HG02852 (cell line): ENCODE results near the gene YOD1.
A peak's percentile ranks its signal among the peaks of the same experiment; 100 is the strongest.

ENCODE experiments used
- ATAC-seq: cut with Tn5 transposase; IDR thresholded peaks from one replicate; pipeline ENCODE4 v1.9.1; 2021; ENCODE audit warnings: mild to moderate bottlenecking, moderate library complexity; ENCODE audit not compliant: unreplicated experiment

YOD1 gene

GRCh38 chr1:207073906-207074820 is 23.2 kb upstream of the YOD1 start:
- ATAC-seq: no peak

- ATAC-seq: no peak
These were observed 21.2 kb upstream of the YOD1 start for GRCh38 chr1:207072233-207072632.

GRCh38 chr1:207071426-207071825 is 20.4 kb upstream of the YOD1 start:
- no peak for ATAC-seq

- ATAC-seq: no peak
These were observed 19.8 kb upstream of the YOD1 start for GRCh38 chr1:207070811-207071210.

- ATAC-seq: peak; percentile 70
These were observed 19.0 kb upstream of the YOD1 start for GRCh38 chr1:207069858-207070506.

- ATAC-seq: no peak
These were observed 18.1 kb upstream of the YOD1 start for GRCh38 chr1:207069061-207069460.

GRCh38 chr1:207067665-207068064 is 16.7 kb upstream of the YOD1 start:
- no peak for ATAC-seq

- no peak for ATAC-seq
These were observed 16.2 kb upstream of the YOD1 start for GRCh38 chr1:207067185-207067584.

- ATAC-seq: no peak
These were observed 13.6 kb upstream of the YOD1 start for GRCh38 chr1:207064561-207064960.

- no peak for ATAC-seq
These were observed 12.0 kb upstream of the YOD1 start for GRCh38 chr1:207063014-207063413.

GRCh38 chr1:207062058-207062457 is 11.1 kb upstream of the YOD1 start:
- ATAC-seq: no peak

- ATAC-seq: no peak
These were observed 9.6 kb upstream of the YOD1 start for GRCh38 chr1:207060596-207060995.

- ATAC-seq: no peak
These were observed 8.9 kb upstream of the YOD1 start for GRCh38 chr1:207059881-207060280.

- no peak for ATAC-seq
These were observed 8.2 kb upstream of the YOD1 start for GRCh38 chr1:207058878-207059867.

GRCh38 chr1:207058252-207058651 is 7.2 kb upstream of the YOD1 start:
- no peak for ATAC-seq

- ATAC-seq: no peak
These were observed 5.7 kb upstream of the YOD1 start for GRCh38 chr1:207056673-207057072.

GRCh38 chr1:207055386-207056001 is 4.5 kb upstream of the YOD1 start:
- no peak for ATAC-seq

- no peak for ATAC-seq
These were observed 3.5 kb upstream of the YOD1 start for GRCh38 chr1:207054491-207054890.

GRCh38 chr1:207052911-207053769 is 2.1 kb upstream of the YOD1 start, which contains the start of gene PFKFB2:
PFKFB2 (plus strand) TSS chr1:207053275; CDS start chr1:207054718, 1,443 bp downstream.
- peak; percentile 78 for ATAC-seq
